WTC11 (cell line): ENCODE measurements around the gene TMEM115. TPM values are rescaled to one million over a fixed set of nuclear protein-coding genes. Genes with fewer than 3 reads are reported as not detected.

Source experiments
- ATF6 ChIP-seq: sonication (generic); formaldehyde crosslinking; IDR thresholded peaks from 2 replicates; pipeline ENCODE4 v1.8.1; 2023; ENCODE audit warnings: mild to moderate bottlenecking, missing genetic modification reagents
- CBFB ChIP-seq: sonication (generic); formaldehyde crosslinking; IDR thresholded peaks from 2 replicates; pipeline ENCODE4 v1.8.1; 2022; ENCODE audit warnings: mild to moderate bottlenecking, low read depth, missing genetic modification reagents
- CDX4 ChIP-seq: fragments of 250-450 bp; sonication (Bioruptor Pico); IDR thresholded peaks from 2 replicates; pipeline ENCODE4 v1.9.0; 2021; ENCODE audit warnings: moderate library complexity, mild to moderate bottlenecking, inconsistent platforms, borderline replicate concordance
- EMX1 ChIP-seq: fragments of 250-450 bp; sonication (Bioruptor Pico); IDR thresholded peaks from 2 replicates; pipeline ENCODE4 v1.8.0; 2021; ENCODE audit warnings: mild to moderate bottlenecking
- ETV6 ChIP-seq: sonication (generic); formaldehyde crosslinking; IDR thresholded peaks from 2 replicates; pipeline ENCODE4 v1.8.1; 2022; ENCODE audit warnings: mild to moderate bottlenecking, missing genetic modification reagents
- GABPB1 ChIP-seq: sonication (generic); formaldehyde crosslinking; IDR thresholded peaks from 2 replicates; pipeline ENCODE4 v1.8.1; 2023; ENCODE audit warnings: mild to moderate bottlenecking, missing genetic modification reagents
- JUN ChIP-seq: sonication (generic); formaldehyde crosslinking; IDR thresholded peaks from 2 replicates; pipeline ENCODE4 v1.8.0; 2023; ENCODE audit warnings: mild to moderate bottlenecking, missing genetic modification reagents
- MLX ChIP-seq: sonication (generic); formaldehyde crosslinking; IDR thresholded peaks from 2 replicates; pipeline ENCODE4 v1.8.1; 2023; ENCODE audit warnings: mild to moderate bottlenecking, missing genetic modification reagents, moderate library complexity
- MXD4 ChIP-seq: fragments of 250-450 bp; sonication (Bioruptor Pico); IDR thresholded peaks from 2 replicates; pipeline ENCODE4 v1.8.0; 2021; ENCODE audit warnings: mild to moderate bottlenecking, moderate library complexity, borderline replicate concordance
- NFYB ChIP-seq: sonication (generic); formaldehyde crosslinking; conservative IDR thresholded peaks from 2 replicates; pipeline ENCODE4 v1.8.0; 2022; ENCODE audit warnings: low read depth, missing genetic modification reagents
- NR2C2 ChIP-seq: sonication (generic); formaldehyde crosslinking; IDR thresholded peaks from 2 replicates; pipeline ENCODE4 v1.8.0; 2022; ENCODE audit warnings: mild to moderate bottlenecking, missing genetic modification reagents
- PRDM15 ChIP-seq: sonication (generic); formaldehyde crosslinking; IDR thresholded peaks from 2 replicates; pipeline ENCODE4 v1.8.0; 2022; ENCODE audit warnings: missing genetic modification reagents
- PRRX2 ChIP-seq: fragments of 250-450 bp; sonication (Bioruptor Pico); IDR thresholded peaks from 2 replicates; pipeline ENCODE4 v1.8.0; 2021; ENCODE audit warnings: mild to moderate bottlenecking
- SMAD3 ChIP-seq: sonication (generic); formaldehyde crosslinking; IDR thresholded peaks from 2 replicates; pipeline ENCODE4 v1.8.0; 2022; ENCODE audit warnings: missing genetic modification reagents, mild to moderate bottlenecking, borderline replicate concordance
- SMAD4 ChIP-seq: sonication (generic); formaldehyde crosslinking; IDR thresholded peaks from 2 replicates; pipeline ENCODE4 v1.8.0; 2022; ENCODE audit warnings: mild to moderate bottlenecking, missing genetic modification reagents
- SOX15 ChIP-seq: fragments of 250-450 bp; sonication (Bioruptor Pico); IDR thresholded peaks from 2 replicates; pipeline ENCODE4 v1.9.0; 2021; ENCODE audit warnings: mild to moderate bottlenecking
- TP53 ChIP-seq: sonication (generic); formaldehyde crosslinking; IDR thresholded peaks from 2 replicates; pipeline ENCODE4 v1.8.1; 2023; ENCODE audit warnings: mild to moderate bottlenecking, missing genetic modification reagents
- ZBTB21 ChIP-seq: sonication (generic); formaldehyde crosslinking; IDR thresholded peaks from 2 replicates; pipeline ENCODE4 v1.8.1; 2023; ENCODE audit warnings: mild to moderate bottlenecking, missing genetic modification reagents, borderline replicate concordance
- ZNF232 ChIP-seq: sonication (generic); formaldehyde crosslinking; IDR thresholded peaks from 2 replicates; pipeline ENCODE4 v1.8.0; 2022; ENCODE audit warnings: mild to moderate bottlenecking, missing genetic modification reagents
- ZNF396 ChIP-seq: fragments of 250-450 bp; sonication (Bioruptor Pico); IDR thresholded peaks from 2 replicates; pipeline ENCODE4 v1.8.0; 2021; ENCODE audit warnings: mild to moderate bottlenecking, moderate library complexity, borderline replicate concordance
- ZNF512 ChIP-seq: sonication (generic); formaldehyde crosslinking; IDR thresholded peaks from 2 replicates; pipeline ENCODE4 v1.8.1; 2022; ENCODE audit warnings: missing genetic modification reagents, borderline replicate concordance
- total RNA-seq: library from RNA; stranded (reverse); gene quantifications from 3 replicates; pipeline ENCODE4 v1.2.3, GENCODE V29; 2021
- TF ChIP-seq, protein P1 (sequence below): sonication (generic); formaldehyde crosslinking; IDR thresholded peaks from 2 replicates; pipeline ENCODE4 v1.8.1; 2023; ENCODE audit warnings: mild to moderate bottlenecking, missing genetic modification reagents, borderline replicate concordance
- TF ChIP-seq, protein P2 (sequence below): sonication (generic); formaldehyde crosslinking; IDR thresholded peaks from 2 replicates; pipeline ENCODE4 v1.8.1; 2022; ENCODE audit warnings: low read depth, missing genetic modification reagents, borderline replicate concordance
- TF ChIP-seq, protein P3 (sequence below): fragments of 200-600 bp; IDR thresholded peaks from 2 replicates; pipeline ENCODE4 v1.8.0; 2022; ENCODE audit warnings: antibody characterized with exemption

Gene TMEM115
- total RNA-seq, 1 experiment from 2014 or later, result 30.0 TPM

GRCh38 chr3:50320853-50321335 lies 38.4 kb downstream of the TMEM115 start (continued):
- TF ChIP-seq, protein P1, sequence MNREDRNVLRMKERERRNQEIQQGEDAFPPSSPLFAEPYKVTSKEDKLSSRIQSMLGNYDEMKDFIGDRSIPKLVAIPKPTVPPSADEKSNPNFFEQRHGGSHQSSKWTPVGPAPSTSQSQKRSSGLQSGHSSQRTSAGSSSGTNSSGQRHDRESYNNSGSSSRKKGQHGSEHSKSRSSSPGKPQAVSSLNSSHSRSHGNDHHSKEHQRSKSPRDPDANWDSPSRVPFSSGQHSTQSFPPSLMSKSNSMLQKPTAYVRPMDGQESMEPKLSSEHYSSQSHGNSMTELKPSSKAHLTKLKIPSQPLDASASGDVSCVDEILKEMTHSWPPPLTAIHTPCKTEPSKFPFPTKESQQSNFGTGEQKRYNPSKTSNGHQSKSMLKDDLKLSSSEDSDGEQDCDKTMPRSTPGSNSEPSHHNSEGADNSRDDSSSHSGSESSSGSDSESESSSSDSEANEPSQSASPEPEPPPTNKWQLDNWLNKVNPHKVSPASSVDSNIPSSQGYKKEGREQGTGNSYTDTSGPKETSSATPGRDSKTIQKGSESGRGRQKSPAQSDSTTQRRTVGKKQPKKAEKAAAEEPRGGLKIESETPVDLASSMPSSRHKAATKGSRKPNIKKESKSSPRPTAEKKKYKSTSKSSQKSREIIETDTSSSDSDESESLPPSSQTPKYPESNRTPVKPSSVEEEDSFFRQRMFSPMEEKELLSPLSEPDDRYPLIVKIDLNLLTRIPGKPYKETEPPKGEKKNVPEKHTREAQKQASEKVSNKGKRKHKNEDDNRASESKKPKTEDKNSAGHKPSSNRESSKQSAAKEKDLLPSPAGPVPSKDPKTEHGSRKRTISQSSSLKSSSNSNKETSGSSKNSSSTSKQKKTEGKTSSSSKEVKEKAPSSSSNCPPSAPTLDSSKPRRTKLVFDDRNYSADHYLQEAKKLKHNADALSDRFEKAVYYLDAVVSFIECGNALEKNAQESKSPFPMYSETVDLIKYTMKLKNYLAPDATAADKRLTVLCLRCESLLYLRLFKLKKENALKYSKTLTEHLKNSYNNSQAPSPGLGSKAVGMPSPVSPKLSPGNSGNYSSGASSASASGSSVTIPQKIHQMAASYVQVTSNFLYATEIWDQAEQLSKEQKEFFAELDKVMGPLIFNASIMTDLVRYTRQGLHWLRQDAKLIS (CRISPR knock-in tag), result no peak
- no peak for TF ChIP-seq PRRX2
- TF ChIP-seq, protein P2, sequence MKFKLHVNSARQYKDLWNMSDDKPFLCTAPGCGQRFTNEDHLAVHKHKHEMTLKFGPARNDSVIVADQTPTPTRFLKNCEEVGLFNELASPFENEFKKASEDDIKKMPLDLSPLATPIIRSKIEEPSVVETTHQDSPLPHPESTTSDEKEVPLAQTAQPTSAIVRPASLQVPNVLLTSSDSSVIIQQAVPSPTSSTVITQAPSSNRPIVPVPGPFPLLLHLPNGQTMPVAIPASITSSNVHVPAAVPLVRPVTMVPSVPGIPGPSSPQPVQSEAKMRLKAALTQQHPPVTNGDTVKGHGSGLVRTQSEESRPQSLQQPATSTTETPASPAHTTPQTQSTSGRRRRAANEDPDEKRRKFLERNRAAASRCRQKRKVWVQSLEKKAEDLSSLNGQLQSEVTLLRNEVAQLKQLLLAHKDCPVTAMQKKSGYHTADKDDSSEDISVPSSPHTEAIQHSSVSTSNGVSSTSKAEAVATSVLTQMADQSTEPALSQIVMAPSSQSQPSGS (CRISPR knock-in tag), result no peak
- TF ChIP-seq, protein P3, sequence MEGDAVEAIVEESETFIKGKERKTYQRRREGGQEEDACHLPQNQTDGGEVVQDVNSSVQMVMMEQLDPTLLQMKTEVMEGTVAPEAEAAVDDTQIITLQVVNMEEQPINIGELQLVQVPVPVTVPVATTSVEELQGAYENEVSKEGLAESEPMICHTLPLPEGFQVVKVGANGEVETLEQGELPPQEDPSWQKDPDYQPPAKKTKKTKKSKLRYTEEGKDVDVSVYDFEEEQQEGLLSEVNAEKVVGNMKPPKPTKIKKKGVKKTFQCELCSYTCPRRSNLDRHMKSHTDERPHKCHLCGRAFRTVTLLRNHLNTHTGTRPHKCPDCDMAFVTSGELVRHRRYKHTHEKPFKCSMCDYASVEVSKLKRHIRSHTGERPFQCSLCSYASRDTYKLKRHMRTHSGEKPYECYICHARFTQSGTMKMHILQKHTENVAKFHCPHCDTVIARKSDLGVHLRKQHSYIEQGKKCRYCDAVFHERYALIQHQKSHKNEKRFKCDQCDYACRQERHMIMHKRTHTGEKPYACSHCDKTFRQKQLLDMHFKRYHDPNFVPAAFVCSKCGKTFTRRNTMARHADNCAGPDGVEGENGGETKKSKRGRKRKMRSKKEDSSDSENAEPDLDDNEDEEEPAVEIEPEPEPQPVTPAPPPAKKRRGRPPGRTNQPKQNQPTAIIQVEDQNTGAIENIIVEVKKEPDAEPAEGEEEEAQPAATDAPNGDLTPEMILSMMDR, result no peak
- no peak for TF ChIP-seq NR2C2 (CRISPR knock-in tag)
- no peak for TF ChIP-seq EMX1
- no peak for TF ChIP-seq JUN (CRISPR knock-in tag)
- TF ChIP-seq ZBTB21 (CRISPR knock-in tag), result no peak
- TF ChIP-seq SMAD4 (CRISPR knock-in tag), result no peak
- no peak for TF ChIP-seq CDX4 (CRISPR knock-in tag)
- TF ChIP-seq ZNF232 (CRISPR knock-in tag), result no peak
- TF ChIP-seq SMAD3 (CRISPR knock-in tag), result no peak
- TF ChIP-seq ETV6, result no peak; the same call in 1 of the 2 replicates
- TF ChIP-seq ATF6 (CRISPR knock-in tag), result no peak
- TF ChIP-seq MLX (CRISPR knock-in tag), result no peak
- TF ChIP-seq ZNF396, result no peak
- no peak for TF ChIP-seq ZNF512
- no peak for TF ChIP-seq CBFB (CRISPR knock-in tag)
- no peak for TF ChIP-seq MXD4 (CRISPR knock-in tag)
- TF ChIP-seq SOX15 (CRISPR knock-in tag), result no peak
- no peak for TF ChIP-seq GABPB1 (CRISPR knock-in tag)
- no peak for TF ChIP-seq NFYB (CRISPR knock-in tag)
- peak; percentile 52; the same call in 1 of the 2 replicates for TF ChIP-seq TP53 (CRISPR knock-in tag)
- no peak for TF ChIP-seq PRDM15 (CRISPR knock-in tag)
